ENCODE measurements around the gene RAPGEF2. TPM values are rescaled to one million over a fixed set of nuclear protein-coding genes. Genes with fewer than 3 reads are reported as not detected.

Gene RAPGEF2
- total and polyA plus RNA-seq, 2 of the 8 experiments (the other 6 are each of a cell fraction or from before 2014, with no cell fraction given): 24.4 to 48.6 TPM

DNA sequence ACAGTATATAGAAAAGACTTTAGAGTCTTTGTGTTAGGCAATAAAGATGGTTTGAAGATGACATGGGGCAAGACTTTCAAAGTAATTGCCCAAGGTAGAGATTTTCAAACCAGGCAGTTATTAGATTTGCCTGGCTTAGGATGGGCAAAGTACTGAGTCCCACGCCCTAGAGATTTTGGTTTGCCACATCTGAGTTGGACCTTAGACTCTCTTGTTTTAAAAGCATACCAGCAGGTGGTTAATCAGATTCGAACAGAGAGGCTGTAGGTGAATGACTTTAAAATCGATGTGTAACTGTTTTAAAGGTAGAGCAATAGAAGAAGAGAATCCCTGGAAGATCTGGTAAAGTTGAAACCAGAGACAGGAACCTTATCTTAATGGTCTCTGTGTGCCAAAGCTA is 121.5 kb downstream of the RAPGEF2 start:
- no peak for FAIRE-seq
- Histone ChIP-seq H3K4ac (replicated peaks; ENCODE audit: insufficient read length, low read depth, low read length) (no peak overlapping the region), H3K56ac (replicated peaks; ENCODE audit: insufficient read length, low read depth, low read length) (no peak overlapping the region), H2AFZ (ENCODE audit: low read length) (no peak overlapping the region), H4K8ac (ENCODE audit: extremely low read depth, insufficient read depth, low read length) (no peak overlapping the region), H3K9ac (replicated peaks in 1 of 4; ENCODE audit: extremely low read depth in 1 of 4, low read depth in 3 of 4, low read length in 3 of 4) (no peak overlapping the region), H3K79me2 (ENCODE audit: control insufficient read depth in 1 of 2, insufficient read depth in 2 of 2, low read length in 2 of 2) (peaks cover 0 to 72% of the 10 kb centered on the region in 2 experiments; a peak in 2 of 4 replicates), H2BK5ac (ENCODE audit: low read depth, low read length) (no peak overlapping the region), H3K27me3 (replicated peaks in 1 of 4; ENCODE audit: control insufficient read depth in 3 of 4, extremely low read depth in 1 of 4, insufficient read depth in 3 of 4, low read length in 3 of 4) (no peaks in the 10 kb centered on the region), H3K79me1 (ENCODE audit: low read depth, low read length) (peaks cover 6% of the 10 kb centered on the region; the same call in 1 of the 2 replicates), H3K27ac (ENCODE audit: low read depth, low read length) (no peak overlapping the region), H3K36me3 (ENCODE audit: control insufficient read depth in 2 of 4, insufficient read depth in 4 of 4, low read length in 3 of 4) (no peaks in the 10 kb centered on the region), H3K14ac (ENCODE audit: insufficient read length) (no peak overlapping the region), H3K4me2 (ENCODE audit: insufficient read depth in 1 of 2, low read depth in 2 of 2, low read length in 2 of 2) (no peak overlapping the region), H2BK120ac (replicated peaks; ENCODE audit: low read depth, low read length) (no peak overlapping the region), H3K4me1 (replicated peaks in 1 of 4; ENCODE audit: control insufficient read depth in 3 of 4, insufficient read depth in 4 of 4, low read length in 3 of 4) (peaks cover 0 to 14% (median 8%) of the 10 kb centered on the region in 4 experiments; a peak in 6 of 7 replicates), H2BK12ac (ENCODE audit: low read depth, low read length) (no peak overlapping the region), H4K5ac (ENCODE audit: insufficient read length, low read depth, low read length) (no peak overlapping the region), H2BK20ac (ENCODE audit: low read length) (no peak overlapping the region), H4K20me1 (replicated peaks in 1 of 2; ENCODE audit: control insufficient read depth in 1 of 2, insufficient read depth in 2 of 2, low read length in 2 of 2) (peaks cover 0 to 4% of the 10 kb centered on the region in 2 experiments), H2AK5ac (ENCODE audit: low read depth, low read length) (no peak overlapping the region), H3K9me3 (ENCODE audit: insufficient read depth in 2 of 2, low read depth in 1 of 2, low read length in 1 of 2) (no peaks in the 10 kb centered on the region), H3K18ac (ENCODE audit: extremely low read depth, low read length) (no peak overlapping the region), H4K91ac (replicated peaks; ENCODE audit: insufficient read length, low read length) (no peak overlapping the region), H2BK15ac (ENCODE audit: low read length) (no peak overlapping the region), H3K23me2 (ENCODE audit: low read depth, low read length) (no peaks in the 10 kb centered on the region), H3K23ac (ENCODE audit: insufficient read length) (no peak overlapping the region), H3K4me3 (ENCODE audit: extremely low read depth in 1 of 4, insufficient read depth in 2 of 4, low read depth in 3 of 4, low read length in 4 of 4) (no peak overlapping the region)
- CTCF ChIA-PET (ENCODE audit: partially characterized antibody): no interaction called here
- TF ChIP-seq SIX5 (IDR thresholded peaks at IDR 0.05; ENCODE audit: low read depth, low read length): no peak
- TF ChIP-seq CHD1 (IDR thresholded peaks at IDR 0.05; ENCODE audit: low read depth, low read length): no peak
- TF ChIP-seq, protein P1, sequence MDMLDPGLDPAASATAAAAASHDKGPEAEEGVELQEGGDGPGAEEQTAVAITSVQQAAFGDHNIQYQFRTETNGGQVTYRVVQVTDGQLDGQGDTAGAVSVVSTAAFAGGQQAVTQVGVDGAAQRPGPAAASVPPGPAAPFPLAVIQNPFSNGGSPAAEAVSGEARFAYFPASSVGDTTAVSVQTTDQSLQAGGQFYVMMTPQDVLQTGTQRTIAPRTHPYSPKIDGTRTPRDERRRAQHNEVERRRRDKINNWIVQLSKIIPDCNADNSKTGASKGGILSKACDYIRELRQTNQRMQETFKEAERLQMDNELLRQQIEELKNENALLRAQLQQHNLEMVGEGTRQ (IDR thresholded peaks at IDR 0.05; ENCODE audit: low read length): no peak
- TF ChIP-seq HDAC6 (IDR thresholded peaks at IDR 0.05; ENCODE audit: low read depth, low read length): no peak
- no peak for TF ChIP-seq MAX (IDR thresholded peaks at IDR 0.05)
- WGBS, 2 experiments (ENCODE audit: extremely low coverage in 1 of 2, insufficient coverage in 1 of 2, insufficient read length in 1 of 2, insufficient replicate concordance in 2 of 2, low coverage in 1 of 2, low lambda C conversion rate in 2 of 2, missing lambda C conversion rate in 1 of 2): 67% methylated on average over 3 of the region's 3 CpGs; no CpG with 5 or more reads in 1 of the 2 experiments
- DNase-seq (ENCODE audit: low read depth in 1 of 2, low spot score in 2 of 2): no peak
- POLR2A ChIA-PET (ENCODE audit: partially characterized antibody): no interaction called here

Measured in H1 (cell line).